SK-N-SH (cell line): ENCODE measurements around the gene ADCY7. TPM values are rescaled to one million over a fixed set of nuclear protein-coding genes. Genes with fewer than 3 reads are reported as not detected.

Experiments
- CTCF ChIA-PET: fragments of 300-600, 350-600 bp; formaldehyde crosslinking; extraction: SDS; loops from one replicate; lab custom pipeline; 2021; lab: Yijun Ruan, JAX
- POLR2A ChIA-PET: fragments of 350-600 bp; sonication (Branson Sonifier 250); formaldehyde crosslinking; extraction: SDS; loops from one replicate; lab custom pipeline; 2020; ENCODE audit warnings: antibody characterized with exemption, inconsistent platforms; lab: Yijun Ruan, JAX
- DNase-seq: peaks from one replicate; pipeline ENCODE4 v3.0.0; 2012
- H2AFZ ChIP-seq: fragments of 200-600 bp; sonication (generic); 2 replicates; pipeline ENCODE4 v1.8.1; 2016; ENCODE audit warnings: antibody characterized with exemption, mild to moderate bottlenecking, low read depth
- H3F3A ChIP-seq: fragments of 200-600 bp; sonication (generic); replicated peaks from 2 replicates; pipeline ENCODE3; 2016; ENCODE audit warnings: antibody characterized with exemption, mild to moderate bottlenecking; ENCODE audit not compliant: insufficient read depth
- H3K27ac ChIP-seq, 2 experiments: fragments of 200-500 bp in 1 of 2; fragments of 200-600 bp in 1 of 2; sonication (Bioruptor generic) in 1 of 2; sonication (generic), shearing (Covaris generic) in 1 of 2; 2 replicates each; pipeline versions ENCODE4 v1.5.1 to v1.6.1; 2014 to 2016; ENCODE audit warnings: low read depth in 2 of 2, inconsistent platforms in 1 of 2, low read length in 1 of 2, mild to moderate bottlenecking in 1 of 2, mixed read lengths in 1 of 2
- H3K27me3 ChIP-seq: fragments of 200-600 bp; sonication (generic), shearing (Covaris generic); 2 replicates; pipeline ENCODE4 v1.6.1; 2016; ENCODE audit warnings: mixed run types; ENCODE audit not compliant: insufficient read depth
- H3K36me3 ChIP-seq, 2 experiments: fragments of 200-500 bp in 1 of 2; fragments of 200-600 bp in 1 of 2; sonication (Bioruptor generic) in 1 of 2; sonication (generic) in 1 of 2; replicated peaks in 1 of 2; 2 replicates each; pipeline versions ENCODE3 to v1.5.1; 2014 to 2016; ENCODE audit warnings: low read length in 1 of 2, mild to moderate bottlenecking in 1 of 2; ENCODE audit not compliant: insufficient read depth in 2 of 2, control insufficient read depth in 1 of 2
- H3K4me1 ChIP-seq, 2 experiments: fragments of 200-500 bp in 1 of 2; fragments of 200-600 bp in 1 of 2; sonication (Bioruptor generic) in 1 of 2; sonication (generic), shearing (Covaris generic) in 1 of 2; 2 replicates each; pipeline versions ENCODE4 v1.5.1 to v1.6.1; 2014 to 2016; ENCODE audit warnings: low read depth in 1 of 2, low read length in 1 of 2, mixed run types in 1 of 2; ENCODE audit not compliant: insufficient read depth in 2 of 2, control insufficient read depth in 1 of 2
- H3K4me2 ChIP-seq: fragments of 200-600 bp; sonication (generic), shearing (Covaris generic); 2 replicates; pipeline ENCODE4 v1.6.1; 2017; ENCODE audit warnings: mixed run types
- H3K4me3 ChIP-seq, 2 experiments: fragments of 200-500 bp in 1 of 2; fragments of 200-600 bp in 1 of 2; sonication (Bioruptor generic) in 1 of 2; sonication (generic), shearing (Covaris generic) in 1 of 2; 2 replicates each; pipeline versions ENCODE4 v1.5.1 to v1.8.1; 2014 to 2016; ENCODE audit warnings: low read depth in 2 of 2, inconsistent platforms in 1 of 2, low read length in 1 of 2, mild to moderate bottlenecking in 1 of 2, mixed read lengths in 1 of 2, moderate library complexity in 1 of 2
- H3K79me2 ChIP-seq: fragments of 200-600 bp; sonication (generic); 2 replicates; pipeline ENCODE4 v1.8.1; 2017; ENCODE audit warnings: mild to moderate bottlenecking; ENCODE audit not compliant: insufficient read depth
- H3K9ac ChIP-seq: fragments of 200-600 bp; sonication (generic); 2 replicates; pipeline ENCODE4 v1.6.1; 2017; ENCODE audit warnings: mixed run types
- H3K9me2 ChIP-seq: fragments of 200-600 bp; sonication (generic); 2 replicates; pipeline ENCODE4 v1.6.1; 2017; ENCODE audit warnings: mixed run types
- H3K9me3 ChIP-seq: fragments of 200-600 bp; sonication (generic); 2 replicates; pipeline ENCODE4 v1.6.1; 2017; ENCODE audit warnings: mixed run types, mild to moderate bottlenecking, moderate library complexity
- H4K20me1 ChIP-seq: fragments of 200-600 bp; sonication (generic); 2 replicates; pipeline ENCODE4 v1.6.1; 2017; ENCODE audit warnings: mild to moderate bottlenecking, mixed run types; ENCODE audit not compliant: insufficient read depth
- CHD2 ChIP-seq: fragments of 150-350 bp; IDR thresholded peaks from 2 replicates; pipeline ENCODE4 v1.6.1; 2018; ENCODE audit warnings: low read length; ENCODE audit not compliant: partially characterized antibody
- CTCF ChIP-seq: fragments of 200-600 bp; sonication (generic); IDR thresholded peaks from 2 replicates; pipeline ENCODE4 v1.6.1; 2017; ENCODE audit warnings: antibody characterized with exemption, mild to moderate bottlenecking, moderate library complexity
- ELF1 ChIP-seq: IDR thresholded peaks from 2 replicates; pipeline ENCODE4 v1.4.0; 2012
- EP300 ChIP-seq, 2 experiments: IDR thresholded peaks; 2 replicates each; pipeline versions ENCODE4 v1.4.0 to v1.6.1; 2012; ENCODE audit warnings: borderline replicate concordance in 1 of 2, low read depth in 1 of 2, low read length in 1 of 2
- FOSL2 ChIP-seq: IDR thresholded peaks from 2 replicates; pipeline ENCODE4 v1.4.0; 2012; ENCODE audit warnings: low read depth, mild to moderate bottlenecking, moderate library complexity, borderline replicate concordance
- GATA2 ChIP-seq: sonication (generic); formaldehyde crosslinking; IDR thresholded peaks from 2 replicates; pipeline ENCODE4 v1.5.0; 2020; ENCODE audit warnings: mild to moderate bottlenecking, missing genetic modification reagents
- IRF3 ChIP-seq: fragments of 150-350 bp; IDR thresholded peaks from 2 replicates; pipeline ENCODE4 v1.6.1; 2016; ENCODE audit warnings: mild to moderate bottlenecking, low read depth, low read length
- MEF2A ChIP-seq: IDR thresholded peaks from 2 replicates; pipeline ENCODE4 v1.4.0; 2012; ENCODE audit warnings: low read depth, borderline replicate concordance
- NFIC ChIP-seq: IDR thresholded peaks from 2 replicates; pipeline ENCODE4 v1.4.0; 2012; ENCODE audit warnings: borderline replicate concordance
- NRF1 ChIP-seq: IDR thresholded peaks from 2 replicates; pipeline ENCODE4 v1.6.1; 2012; ENCODE audit warnings: low read depth, mild to moderate bottlenecking, low read length
- PBX3 ChIP-seq: IDR thresholded peaks from 2 replicates; pipeline ENCODE4; 2012
- POLR2AphosphoS5 ChIP-seq: IDR thresholded peaks from 2 replicates; pipeline ENCODE4 v1.6.1; 2012; ENCODE audit warnings: low read depth, low read length
- RCOR1 ChIP-seq: fragments of 150-350 bp; IDR thresholded peaks from 2 replicates; pipeline ENCODE4 v1.6.1; 2017; ENCODE audit warnings: antibody characterized with exemption, low read length
- REST ChIP-seq: IDR thresholded peaks from 2 replicates; pipeline ENCODE4 v1.6.1; 2012; ENCODE audit warnings: mild to moderate bottlenecking, low read depth, low read length, moderate library complexity
- SIN3A ChIP-seq: IDR thresholded peaks from 2 replicates; pipeline ENCODE4 v1.6.1; 2012; ENCODE audit warnings: low read depth, mild to moderate bottlenecking, low read length, moderate library complexity, borderline replicate concordance
- TAF1 ChIP-seq: IDR thresholded peaks from 2 replicates; pipeline ENCODE4 v1.6.1; 2012; ENCODE audit warnings: low read depth, mild to moderate bottlenecking, low read length, moderate library complexity, borderline replicate concordance
- USF1 ChIP-seq: IDR thresholded peaks from 2 replicates; pipeline ENCODE4 v1.4.0; 2012; ENCODE audit warnings: low read depth, borderline replicate concordance
- USF2 ChIP-seq: fragments of 150-350 bp; IDR thresholded peaks from 2 replicates; pipeline ENCODE4 v1.6.1; 2017; ENCODE audit warnings: antibody characterized with exemption, low read length, low read depth, borderline replicate concordance
- YY1 ChIP-seq: IDR thresholded peaks from 2 replicates; pipeline ENCODE4 v1.4.0; 2012; ENCODE audit warnings: low read depth, mild to moderate bottlenecking
- WGBS: methylation state at CpG from one replicate; pipeline ENCODE4 v1.1.6; 2017; ENCODE audit warnings: low lambda C conversion rate; 5-methylcytosine and 5-hydroxymethylcytosine counted together
- polyA plus RNA-seq, 3 experiments: library from polyadenylated mRNA; depleted of rRNA; stranded (reverse); fragments of >200 nt; gene quantifications; 2 replicates each; pipeline ENCODE4 v1.2.3, GENCODE V29; 2012

The ADCY7 gene
- polyA plus RNA-seq, 1 of the 3 experiments (the other 2 are of a cell fraction): 14.3 TPM

GRCh38 chr16:50304467-50305440, 38.4 kb downstream of the ADCY7 start:
- Histone ChIP-seq H3F3A (no peaks in the 10 kb centered on the region), H3K9me3 (no peaks in the 10 kb centered on the region), H3K27ac (no peak overlapping the region), H3K4me1 (peaks cover 0 to 13% of the 10 kb centered on the region in 2 experiments; a peak in 1 of 4 replicates), H3K4me3 (no peak overlapping the region), H3K27me3 (no peaks in the 10 kb centered on the region), H3K79me2 (no peaks in the 10 kb centered on the region), H4K20me1 (no peaks in the 10 kb centered on the region), H2AFZ (no peak overlapping the region), H3K4me2 (no peak overlapping the region), H3K9me2 (no peaks in the 10 kb centered on the region)
- peak; percentile 23 for DNase-seq
- 90% methylated on average over 10 of the region's 25 CpGs for WGBS
- POLR2A ChIA-PET: no interaction called here
- CTCF ChIA-PET: interaction anchor here (1.0 kb wide), 1 partner anchor 12 kb away, joined by 4 read pairs; no protein-coding TSS in a partner anchor
- TF ChIP-seq NFIC: no peak
- TF ChIP-seq USF1: no peak
- TF ChIP-seq MEF2A: no peak
- no peak for TF ChIP-seq EP300 (IDR thresholded peaks at IDR 0.05; ENCODE audit: borderline replicate concordance in 1 of 2, low read depth in 1 of 2, low read length in 1 of 2)
- no peak for TF ChIP-seq YY1
- TF ChIP-seq TAF1: no peak
- no peak for TF ChIP-seq REST
- no peak for TF ChIP-seq CHD2
- no peak for TF ChIP-seq USF2
- no peak for TF ChIP-seq IRF3
- TF ChIP-seq RCOR1: no peak
- no peak for TF ChIP-seq PBX3
- TF ChIP-seq ELF1: no peak
- TF ChIP-seq NRF1: no peak
- no peak for TF ChIP-seq POLR2AphosphoS5
- TF ChIP-seq GATA2 (CRISPR knock-in tag): no peak
- TF ChIP-seq FOSL2: no peak
- TF ChIP-seq CTCF: no peak
- no peak for TF ChIP-seq SIN3A
- TF ChIP-seq, all 33 proteins: peak for 0
- H3K36me3 ChIP-seq: no peaks in the 10 kb centered on the region
- no peak overlapping the region for H3K9ac ChIP-seq
